ENCODE data around the gene EDIL3.

EDIL3 gene

DNA sequence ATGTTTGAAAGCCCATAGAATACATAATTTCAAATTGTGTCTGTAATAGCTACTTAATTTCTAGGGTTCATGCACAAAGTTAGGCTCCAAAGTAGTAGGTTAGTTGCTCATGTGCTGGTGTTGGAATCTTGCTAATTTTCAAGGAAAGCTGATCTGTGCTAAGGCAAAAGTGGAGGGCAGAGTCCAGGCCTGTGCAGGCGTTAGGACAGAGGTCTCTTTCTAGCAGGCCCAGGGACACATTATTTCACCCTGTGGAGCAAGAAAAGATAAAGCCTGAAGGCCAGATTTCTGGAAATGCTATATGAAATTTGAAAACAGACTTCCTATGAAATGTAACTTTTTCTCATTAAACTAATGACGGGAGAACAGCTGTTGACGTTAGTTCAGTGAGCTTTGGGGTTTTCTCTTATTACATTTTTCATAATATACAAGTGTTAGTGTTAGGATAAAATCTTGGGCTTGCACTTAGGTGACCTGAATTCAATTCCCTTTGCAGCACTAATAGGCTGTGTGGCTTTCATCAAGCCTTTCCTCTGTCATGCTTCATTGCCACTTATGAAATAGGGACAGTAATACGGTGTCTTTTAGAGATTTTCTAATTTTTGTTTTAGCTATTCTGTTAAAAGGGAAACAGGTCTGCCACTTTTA is 467.3 kb downstream of the EDIL3 start:
- Histone ChIP-seq H2AFZ (ENCODE audit: low read depth, low read length) (no peak overlapping the region), H3K9me3 (ENCODE audit: insufficient read depth, low read length) (no peaks in the 10 kb centered on the region), H3K4me3 (ENCODE audit: low read length) (no peak overlapping the region)

DNA sequence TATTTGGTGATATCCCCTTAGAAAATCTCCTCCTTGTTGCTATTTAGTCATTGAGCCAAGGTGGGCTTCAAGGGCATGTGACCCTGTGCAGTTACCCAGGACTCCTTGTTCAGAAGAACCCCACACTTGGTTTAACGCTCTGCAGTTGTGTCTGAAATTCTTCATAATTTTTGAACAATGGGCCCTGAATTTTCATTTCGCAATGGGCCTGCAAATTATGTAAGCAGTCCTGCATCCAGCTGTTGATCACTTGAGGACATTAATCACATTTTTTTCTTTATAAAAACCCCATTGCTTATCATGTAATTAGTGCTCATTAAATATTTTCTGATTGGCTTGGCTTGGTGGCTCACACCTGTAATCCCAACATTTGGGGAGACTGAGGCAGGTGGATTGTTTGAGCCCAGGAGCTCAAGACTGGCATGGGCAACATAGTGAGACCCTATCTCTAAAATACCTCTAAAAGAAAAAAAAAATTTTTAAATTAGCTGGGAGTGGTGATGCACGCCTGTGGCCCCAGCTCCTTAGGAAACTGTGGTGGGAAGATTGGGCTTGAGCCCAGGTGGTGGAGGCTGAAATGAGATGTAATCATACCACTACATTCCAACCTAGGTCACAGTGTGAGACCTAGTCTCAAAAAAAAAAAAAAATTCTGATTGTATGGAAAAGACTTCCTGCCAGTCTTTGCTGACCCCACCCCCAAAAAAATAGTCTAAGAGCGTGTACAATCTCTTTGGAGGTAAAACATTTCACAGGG is 469.8 kb downstream of the EDIL3 start:
- Histone ChIP-seq H3K4me1 (ENCODE audit: low read length) (peaks cover 26% of the 10 kb centered on the region), H3K9me3 (ENCODE audit: insufficient read depth, low read length) (no peaks in the 10 kb centered on the region), H2AFZ (ENCODE audit: low read depth, low read length) (no peak overlapping the region), H3K36me3 (replicated peaks; ENCODE audit: low read depth, low read length) (peaks cover 8% of the 10 kb centered on the region), H3K27ac (ENCODE audit: low read length) (no peak overlapping the region), H3K79me2 (ENCODE audit: low read length) (no peaks in the 10 kb centered on the region), H3K27me3 (ENCODE audit: low read depth, low read length) (no peaks in the 10 kb centered on the region), H4K20me1 (ENCODE audit: insufficient read depth, low read length) (no peaks in the 10 kb centered on the region), H3K4me3 (ENCODE audit: low read length) (no peak overlapping the region), H3K4me2 (ENCODE audit: low read length) (no peak overlapping the region), H3K9ac (ENCODE audit: low read length) (no peak overlapping the region)
- TF ChIP-seq, protein P1, sequence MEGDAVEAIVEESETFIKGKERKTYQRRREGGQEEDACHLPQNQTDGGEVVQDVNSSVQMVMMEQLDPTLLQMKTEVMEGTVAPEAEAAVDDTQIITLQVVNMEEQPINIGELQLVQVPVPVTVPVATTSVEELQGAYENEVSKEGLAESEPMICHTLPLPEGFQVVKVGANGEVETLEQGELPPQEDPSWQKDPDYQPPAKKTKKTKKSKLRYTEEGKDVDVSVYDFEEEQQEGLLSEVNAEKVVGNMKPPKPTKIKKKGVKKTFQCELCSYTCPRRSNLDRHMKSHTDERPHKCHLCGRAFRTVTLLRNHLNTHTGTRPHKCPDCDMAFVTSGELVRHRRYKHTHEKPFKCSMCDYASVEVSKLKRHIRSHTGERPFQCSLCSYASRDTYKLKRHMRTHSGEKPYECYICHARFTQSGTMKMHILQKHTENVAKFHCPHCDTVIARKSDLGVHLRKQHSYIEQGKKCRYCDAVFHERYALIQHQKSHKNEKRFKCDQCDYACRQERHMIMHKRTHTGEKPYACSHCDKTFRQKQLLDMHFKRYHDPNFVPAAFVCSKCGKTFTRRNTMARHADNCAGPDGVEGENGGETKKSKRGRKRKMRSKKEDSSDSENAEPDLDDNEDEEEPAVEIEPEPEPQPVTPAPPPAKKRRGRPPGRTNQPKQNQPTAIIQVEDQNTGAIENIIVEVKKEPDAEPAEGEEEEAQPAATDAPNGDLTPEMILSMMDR (IDR thresholded peaks at IDR 0.05; ENCODE audit: low read depth, low read length): no peak

More for the DNA sequence above, 467.3 kb downstream of the EDIL3 start:
- Histone ChIP-seq H3K4me2 (ENCODE audit: low read length) (no peak overlapping the region), H3K27me3 (ENCODE audit: low read depth, low read length) (no peaks in the 10 kb centered on the region), H3K4me1 (ENCODE audit: low read length) (peaks cover 9% of the 10 kb centered on the region), H3K79me2 (ENCODE audit: low read length) (no peaks in the 10 kb centered on the region), H4K20me1 (ENCODE audit: insufficient read depth, low read length) (no peaks in the 10 kb centered on the region), H3K36me3 (replicated peaks; ENCODE audit: low read depth, low read length) (peaks cover 5% of the 10 kb centered on the region), H3K27ac (ENCODE audit: low read length) (no peak overlapping the region), H3K9ac (ENCODE audit: low read length) (no peak overlapping the region)
- TF ChIP-seq EZH2phosphoT487 (IDR thresholded peaks at IDR 0.05; ENCODE audit: low read depth): no peak
- TF ChIP-seq, protein P1 (IDR thresholded peaks at IDR 0.05; ENCODE audit: low read depth, low read length): no peak

DNA sequence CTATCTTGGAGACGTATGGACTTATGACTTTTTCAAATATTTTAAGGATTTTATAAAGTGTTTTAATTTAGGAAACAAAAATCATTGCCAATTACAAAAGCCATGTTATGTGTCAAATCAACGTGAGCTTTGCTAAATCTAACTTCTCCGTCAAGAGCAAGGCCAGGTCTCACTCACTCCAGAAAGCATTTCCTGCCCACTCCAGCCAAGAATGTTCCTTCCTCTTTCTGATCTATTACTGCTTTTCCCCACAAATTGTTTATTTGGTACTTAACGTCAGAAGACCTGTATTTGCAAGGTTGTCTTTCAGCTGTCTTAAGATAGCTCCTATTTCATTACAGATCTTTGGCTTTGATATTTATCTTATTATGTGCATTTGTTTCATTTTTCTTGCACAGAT is 470.5 kb downstream of the EDIL3 start:
- Histone ChIP-seq H3K4me2 (ENCODE audit: low read length) (no peak overlapping the region), H3K4me3 (ENCODE audit: low read length) (no peak overlapping the region), H3K79me2 (ENCODE audit: low read length) (no peaks in the 10 kb centered on the region), H3K27ac (ENCODE audit: low read length) (no peak overlapping the region), H4K20me1 (ENCODE audit: insufficient read depth, low read length) (no peaks in the 10 kb centered on the region), H3K27me3 (ENCODE audit: low read depth, low read length) (no peaks in the 10 kb centered on the region), H2AFZ (ENCODE audit: low read depth, low read length) (no peak overlapping the region), H3K4me1 (ENCODE audit: low read length) (peaks cover 23% of the 10 kb centered on the region), H3K36me3 (replicated peaks; ENCODE audit: low read depth, low read length) (peaks cover 8% of the 10 kb centered on the region), H3K9ac (ENCODE audit: low read length) (no peak overlapping the region), H3K9me3 (ENCODE audit: insufficient read depth, low read length) (no peaks in the 10 kb centered on the region)
- TF ChIP-seq, protein P1 (IDR thresholded peaks at IDR 0.05; ENCODE audit: low read depth, low read length): no peak
- TF ChIP-seq EZH2phosphoT487 (IDR thresholded peaks at IDR 0.05; ENCODE audit: low read depth): no peak

DNA sequence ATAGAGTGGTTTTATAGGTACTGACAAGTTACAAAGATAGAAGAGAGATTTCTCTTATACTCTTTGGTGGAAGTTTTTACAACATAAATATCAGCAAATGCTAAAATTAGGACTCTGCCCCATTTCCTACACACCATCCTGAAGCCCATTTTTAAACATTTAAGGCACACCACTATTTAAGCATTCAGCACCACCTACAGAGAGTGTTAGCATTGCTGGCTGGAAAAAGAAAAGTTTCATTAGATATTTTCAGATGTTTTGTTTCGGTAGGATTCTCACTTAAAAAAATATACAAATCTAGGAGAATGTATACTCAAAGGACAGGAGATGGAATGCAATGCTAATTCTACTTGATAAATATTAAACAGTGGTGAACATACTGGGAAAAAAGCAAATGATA is 471.1 kb downstream of the EDIL3 start:
- Histone ChIP-seq H3K36me3 (replicated peaks; ENCODE audit: low read depth, low read length) (peaks cover 8% of the 10 kb centered on the region), H4K20me1 (ENCODE audit: insufficient read depth, low read length) (no peaks in the 10 kb centered on the region), H3K27ac (ENCODE audit: low read length) (no peak overlapping the region), H2AFZ (ENCODE audit: low read depth, low read length) (no peak overlapping the region), H3K4me3 (ENCODE audit: low read length) (no peak overlapping the region), H3K27me3 (ENCODE audit: low read depth, low read length) (no peaks in the 10 kb centered on the region), H3K9ac (ENCODE audit: low read length) (no peak overlapping the region), H3K79me2 (ENCODE audit: low read length) (no peaks in the 10 kb centered on the region), H3K4me1 (ENCODE audit: low read length) (peaks cover 22% of the 10 kb centered on the region), H3K9me3 (ENCODE audit: insufficient read depth, low read length) (no peaks in the 10 kb centered on the region), H3K4me2 (ENCODE audit: low read length) (no peak overlapping the region)
- no peak for TF ChIP-seq EZH2phosphoT487 (IDR thresholded peaks at IDR 0.05; ENCODE audit: low read depth)
- TF ChIP-seq, protein P1 (IDR thresholded peaks at IDR 0.05; ENCODE audit: low read depth, low read length): no peak
